Endodermal cell (in vitro differentiated cells): ENCODE measurements around the gene CYP19A1. TPM values are rescaled to one million over a fixed set of nuclear protein-coding genes. Genes with fewer than 3 reads are reported as not detected.

Source experiments
- DNase-seq: peaks from one replicate; pipeline ENCODE4 v3.0.0-alpha.2; 2017
- H3K27ac ChIP-seq: 2 replicates; pipeline ENCODE4 v1.5.1; 2013; ENCODE audit warnings: mild to moderate bottlenecking, low read depth, low read length, moderate library complexity
- H3K27me3 ChIP-seq: 2 replicates; pipeline ENCODE4 v1.6.1; 2013; ENCODE audit warnings: mild to moderate bottlenecking, low read length, moderate library complexity; ENCODE audit not compliant: insufficient read depth, control insufficient read depth, poor library complexity, severe bottlenecking
- H3K36me3 ChIP-seq: 2 replicates; pipeline ENCODE4 v1.7.0; 2013; ENCODE audit warnings: mild to moderate bottlenecking, low read length, moderate library complexity; ENCODE audit not compliant: control insufficient read depth, insufficient read depth
- H3K4me1 ChIP-seq: one replicate; pipeline ENCODE4 v1.7.0; 2013; ENCODE audit warnings: low read length; ENCODE audit not compliant: control insufficient read depth, insufficient read depth
- H3K4me3 ChIP-seq: 2 replicates; pipeline ENCODE4 v1.5.1; 2013; ENCODE audit warnings: mild to moderate bottlenecking, low read length, moderate library complexity
- H3K9ac ChIP-seq: 2 replicates; pipeline ENCODE4 v1.6.1; 2013; ENCODE audit warnings: mild to moderate bottlenecking, low read length, moderate library complexity; ENCODE audit not compliant: poor library complexity, severe bottlenecking; ENCODE audit errors: extremely low read depth
- H3K9me3 ChIP-seq: 2 replicates; pipeline ENCODE4 v1.6.1; 2013; ENCODE audit warnings: mild to moderate bottlenecking, low read length, moderate library complexity; ENCODE audit not compliant: control insufficient read depth
- H3K27ac Mint-ChIP-seq: 2 replicates; pipeline ENCODE4 v1.8.0; 2020; ENCODE audit warnings: mixed read lengths
- H3K27me3 Mint-ChIP-seq: 2 replicates; pipeline ENCODE4 v1.8.0; 2021; ENCODE audit warnings: mild to moderate bottlenecking, mixed read lengths; ENCODE audit not compliant: insufficient read depth
- H3K36me3 Mint-ChIP-seq: 2 replicates; pipeline ENCODE4 v1.8.0; 2020; ENCODE audit warnings: low read depth, mixed read lengths
- H3K4me1 Mint-ChIP-seq: 2 replicates; pipeline ENCODE4 v1.8.0; 2020; ENCODE audit warnings: mixed read lengths
- H3K4me3 Mint-ChIP-seq: 2 replicates; pipeline ENCODE4 v1.8.0; 2020; ENCODE audit warnings: mild to moderate bottlenecking, moderate library complexity, mixed read lengths
- H3K9me3 Mint-ChIP-seq: 2 replicates; pipeline ENCODE4 v1.8.0; 2020; ENCODE audit warnings: mild to moderate bottlenecking, mixed read lengths
- WGBS, 2 experiments: methylation state at CpG; one replicate each; pipeline versions ENCODE4 v1.1.5 to v1.1.7; 2013; ENCODE audit warnings: missing lambda C conversion rate in 2 of 2, mixed read lengths in 1 of 2; ENCODE audit not compliant: insufficient coverage in 1 of 2, insufficient read length in 1 of 2; 5-methylcytosine and 5-hydroxymethylcytosine counted together
- total RNA-seq, 2 donors: library from RNA; stranded (reverse); fragmentation: NEBNext Ultra II Directional in 1 of 2; extraction: Animal tissue kit (Norgen Biotek cat#: 25700) in 1 of 2; gene quantifications; 2 replicates in 1 of 2; 3 replicates in 1 of 2; pipeline ENCODE4 v1.2.1, GENCODE V29; 2021
- TF ChIP-seq, protein P1 (sequence below): fragments of 200-600 bp; sonication (generic); conservative IDR thresholded peaks from 2 replicates; pipeline ENCODE4 v1.5.0; 2021; ENCODE audit warnings: antibody characterized with exemption, mild to moderate bottlenecking

CYP19A1 gene
- total RNA-seq, 2 donors from 2014 or later: not detected

- Histone ChIP-seq H3K27me3 (peaks cover 76% of the 10 kb centered on the region), H3K4me1 (no peaks in the 10 kb centered on the region), H3K27ac (no peak overlapping the region), H3K4me3 (no peak overlapping the region), H3K9ac (no peak overlapping the region), H3K36me3 (no peaks in the 10 kb centered on the region), H3K9me3 (no peaks in the 10 kb centered on the region)
- TF ChIP-seq, protein P1, sequence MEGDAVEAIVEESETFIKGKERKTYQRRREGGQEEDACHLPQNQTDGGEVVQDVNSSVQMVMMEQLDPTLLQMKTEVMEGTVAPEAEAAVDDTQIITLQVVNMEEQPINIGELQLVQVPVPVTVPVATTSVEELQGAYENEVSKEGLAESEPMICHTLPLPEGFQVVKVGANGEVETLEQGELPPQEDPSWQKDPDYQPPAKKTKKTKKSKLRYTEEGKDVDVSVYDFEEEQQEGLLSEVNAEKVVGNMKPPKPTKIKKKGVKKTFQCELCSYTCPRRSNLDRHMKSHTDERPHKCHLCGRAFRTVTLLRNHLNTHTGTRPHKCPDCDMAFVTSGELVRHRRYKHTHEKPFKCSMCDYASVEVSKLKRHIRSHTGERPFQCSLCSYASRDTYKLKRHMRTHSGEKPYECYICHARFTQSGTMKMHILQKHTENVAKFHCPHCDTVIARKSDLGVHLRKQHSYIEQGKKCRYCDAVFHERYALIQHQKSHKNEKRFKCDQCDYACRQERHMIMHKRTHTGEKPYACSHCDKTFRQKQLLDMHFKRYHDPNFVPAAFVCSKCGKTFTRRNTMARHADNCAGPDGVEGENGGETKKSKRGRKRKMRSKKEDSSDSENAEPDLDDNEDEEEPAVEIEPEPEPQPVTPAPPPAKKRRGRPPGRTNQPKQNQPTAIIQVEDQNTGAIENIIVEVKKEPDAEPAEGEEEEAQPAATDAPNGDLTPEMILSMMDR: no peak
- H3K27me3 Mint-ChIP-seq: peaks cover 71% of the 10 kb centered on the region
- 95 to 98% methylated on average over 4 of the region's 4 CpGs for WGBS, 2 experiments
- H3K36me3 Mint-ChIP-seq: no peaks in the 10 kb centered on the region
- H3K4me3 Mint-ChIP-seq: no peak overlapping the region
- no peak overlapping the region for H3K27ac Mint-ChIP-seq
- no peaks in the 10 kb centered on the region for H3K4me1 Mint-ChIP-seq
- DNase-seq: no peak
- H3K9me3 Mint-ChIP-seq: no peaks in the 10 kb centered on the region
These were observed 5.1 kb upstream of the CYP19A1 start for GRCh38 chr15:51343466-51343865.

- H3K9me3 ChIP-seq: no peaks in the 10 kb centered on the region
- 70 to 74% methylated on average over 14 to 16 of the region's 16 CpGs for WGBS, 2 experiments
- Mint-ChIP-seq H3K4me1 (no peaks in the 10 kb centered on the region), H3K9me3 (no peaks in the 10 kb centered on the region), H3K27ac (no peak overlapping the region), H3K36me3 (no peaks in the 10 kb centered on the region), H3K4me3 (peak overlapping the region; percentile 45), H3K27me3 (peaks cover 81% of the 10 kb centered on the region)
- TF ChIP-seq, protein P1: no peak
- H3K9ac ChIP-seq: no peak overlapping the region
- no peak overlapping the region for H3K27ac ChIP-seq
- peaks cover 86% of the 10 kb centered on the region for H3K27me3 ChIP-seq
- peak overlapping the region; percentile 68 for H3K4me3 ChIP-seq
- DNase-seq: no peak
- H3K36me3 ChIP-seq: no peaks in the 10 kb centered on the region
- H3K4me1 ChIP-seq: no peaks in the 10 kb centered on the region
These were observed 4.0 kb upstream of the CYP19A1 start for GRCh38 chr15:51342227-51342999.

DNA sequence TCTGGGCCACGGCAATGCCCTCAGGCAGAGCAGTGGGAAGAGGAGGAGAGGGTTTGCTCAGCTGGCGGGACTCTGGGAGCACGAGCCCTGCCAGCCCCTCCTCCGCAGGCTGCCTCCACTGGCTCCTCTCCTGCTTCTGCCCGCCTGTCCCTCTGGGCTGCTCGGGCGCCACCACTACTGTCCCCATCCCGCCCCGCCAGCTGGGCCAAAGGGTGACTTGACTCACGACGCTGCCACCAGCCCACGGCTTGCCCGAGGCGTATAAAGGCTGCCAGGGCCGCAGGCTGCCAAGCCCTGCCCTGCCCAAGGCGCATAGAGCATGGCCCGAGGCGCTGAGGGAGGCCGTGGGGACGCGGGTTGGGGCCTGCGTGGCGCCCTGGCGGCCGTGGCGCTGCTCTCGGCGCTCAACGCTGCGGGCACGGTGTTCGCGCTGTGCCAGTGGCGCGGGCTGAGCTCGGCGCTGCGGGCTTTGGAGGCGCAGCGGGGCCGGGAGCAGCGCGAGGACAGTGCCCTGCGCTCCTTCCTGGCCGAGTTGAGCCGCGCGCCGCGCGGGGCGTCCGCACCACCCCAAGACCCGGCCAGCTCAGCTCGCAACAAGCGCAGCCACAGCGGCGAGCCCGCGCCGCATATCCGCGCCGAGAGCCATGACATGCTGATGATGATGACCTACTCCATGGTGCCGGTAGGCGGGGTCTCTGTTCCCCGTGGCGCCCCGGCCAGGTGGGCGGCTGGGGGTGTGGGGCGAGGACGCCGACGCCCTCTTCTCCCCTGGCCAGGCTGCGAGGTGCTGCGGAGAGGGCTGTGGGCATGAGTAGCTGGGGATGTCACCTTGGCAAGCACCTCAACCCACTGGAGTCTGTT is 3.2 kb upstream of the CYP19A1 start, which contains the start of gene GLDN:
Gene GLDN (plus strand): TSS at position 290 of the 861 bp plus-strand sequence. CDS start 30 bp downstream, at position 320.
- no peak within 1 kb of the TSS for H3K27ac ChIP-seq
- no peaks in the 10 kb centered on the region for H3K9me3 ChIP-seq
- H3K4me3 Mint-ChIP-seq: peak within 1 kb of the TSS; percentile 45
- H3K27me3 Mint-ChIP-seq: peaks cover 86% of the 10 kb centered on the region
- H3K9me3 Mint-ChIP-seq: no peaks in the 10 kb centered on the region
- no peaks in the 10 kb centered on the region for H3K4me1 Mint-ChIP-seq
- H3K27me3 ChIP-seq: peaks cover 94% of the 10 kb centered on the region
- peak within 1 kb of the TSS; percentile 68 for H3K4me3 ChIP-seq
- H3K36me3 ChIP-seq: no peaks in the 10 kb centered on the region
- TF ChIP-seq, protein P1: peak; percentile 19
- H3K9ac ChIP-seq: no peak within 1 kb of the TSS
- H3K4me1 ChIP-seq: no peaks in the 10 kb centered on the region
- H3K36me3 Mint-ChIP-seq: no peaks in the 10 kb centered on the region
- H3K27ac Mint-ChIP-seq: no peak within 1 kb of the TSS
- peak; percentile 76 for DNase-seq
- WGBS, 2 experiments: 5 to 11% methylated on average over 18 to 76 of the region's 76 CpGs
